DND-41 (cell line): ENCODE results near the gene IL13RA1.

Experiments
- CTCF ChIP-seq: IDR thresholded peaks from 2 replicates; pipeline ENCODE4 v1.5.1; 2012; ENCODE audit warnings: borderline replicate concordance, low read length, moderate library complexity, mild to moderate bottlenecking; ENCODE audit not compliant: poor library complexity, severe bottlenecking; ENCODE audit errors: extremely low read depth
- EZH2 ChIP-seq: IDR thresholded peaks from 3 replicates; pipeline ENCODE4 v1.6.1; 2012; ENCODE audit warnings: borderline replicate concordance, low read depth, mild to moderate bottlenecking, moderate library complexity, low read length, inconsistent platforms; ENCODE audit not compliant: severe bottlenecking

- TF ChIP-seq CTCF (no peak), EZH2 (no peak)
These were observed 38.5 kb upstream of the IL13RA1 start for GRCh38 chrX:118688935-118689334.
